K562 (cell line): ENCODE data around the gene HRH3. TPM values are rescaled to one million over a fixed set of nuclear protein-coding genes. Genes with fewer than 3 reads are reported as not detected.

ENCODE experiments used
- ATAC-seq: fragments of 200-7000 bp; cut with Tn5 transposase; 3 replicates; pipeline ENCODE4 v1.9.1; 2020; ENCODE audit warnings: moderate library complexity
- BruUV-seq: library from RNA; stranded (reverse); fragments of 400-500 nt; replicated peaks from 2 replicates; lab custom pipeline; 2021; lab: Mats Ljungman, UMichigan
- CTCF ChIA-PET: fragments of 300-600 bp; formaldehyde crosslinking; extraction: SDS; loops from one replicate; lab custom pipeline; 2021; ENCODE audit warnings: low intra/inter-chr PET ratio; lab: Yijun Ruan, JAX
- POLR2A ChIA-PET: fragments of 300-600, 350-650 bp; sonication (Branson Sonifier 250); formaldehyde crosslinking; extraction: SDS; loops from one replicate; lab custom pipeline; 2021; ENCODE audit warnings: antibody characterized with exemption, inconsistent platforms; lab: Yijun Ruan, JAX
- DNase-seq, 4 experiments: peaks; one replicate each; pipeline versions ENCODE4 v3.0.0 to v3.0.0-alpha.2; 2011 to 2018; ENCODE audit warnings: low spot score in 3 of 4, mixed read lengths in 3 of 4; ENCODE audit errors: extremely low read depth in 1 of 4
- FAIRE-seq: peaks from 2 replicates; lab custom pipeline; 2011; peaks lifted over from hg19 to GRCh38; lab: Jason Lieb, UNC
- H2AFZ ChIP-seq: 2 replicates; pipeline ENCODE4 v1.6.0; 2011; ENCODE audit warnings: low read depth, low read length, control low read depth, inconsistent platforms
- H3K27ac ChIP-seq: fragments of 200-600 bp; 3 replicates; pipeline ENCODE4 v1.8.0; 2011; ENCODE audit warnings: low read depth, mild to moderate bottlenecking, control low read depth, inconsistent platforms, low read length, moderate library complexity, mixed read lengths; ENCODE audit errors: extremely low read depth
- H3K27me3 ChIP-seq, 2 experiments: fragments of 300-600 bp in 1 of 2; 2 replicates in 1 of 2; 3 replicates in 1 of 2; pipeline versions ENCODE4 v1.6.0 to v1.8.0; 2011; ENCODE audit warnings: inconsistent platforms in 2 of 2, low read length in 2 of 2, mild to moderate bottlenecking in 1 of 2, mixed read lengths in 1 of 2, moderate library complexity in 1 of 2; ENCODE audit not compliant: control insufficient read depth in 2 of 2, insufficient read depth in 2 of 2
- H3K36me3 ChIP-seq: fragments of 300-600 bp; 3 replicates; pipeline ENCODE4 v1.8.0; 2011; ENCODE audit warnings: mild to moderate bottlenecking, low read length, inconsistent platforms; ENCODE audit not compliant: control insufficient read depth, insufficient read depth
- H3K4me1 ChIP-seq, 2 experiments: fragments of 200-600 bp in 1 of 2; replicated peaks in 1 of 2; 2 replicates in 1 of 2; 3 replicates in 1 of 2; pipeline versions ENCODE4 v1.5.1 to v1.8.0; 2011; ENCODE audit warnings: inconsistent platforms in 2 of 2, low read length in 2 of 2, mild to moderate bottlenecking in 1 of 2, mixed read lengths in 1 of 2, moderate library complexity in 1 of 2; ENCODE audit not compliant: control insufficient read depth in 2 of 2, insufficient read depth in 2 of 2
- H3K4me2 ChIP-seq: 2 replicates; pipeline ENCODE4 v1.6.1; 2011; ENCODE audit warnings: low read length, control low read depth, inconsistent platforms, mixed read lengths; ENCODE audit not compliant: insufficient read depth
- H3K4me3 ChIP-seq: fragments of 200-600 bp; sonication (generic), shearing (Covaris generic); 2 replicates; pipeline ENCODE4 v1.5.1; 2016; ENCODE audit warnings: control low read depth, inconsistent platforms
- H3K79me2 ChIP-seq: fragments of 200-600 bp; 3 replicates; pipeline ENCODE4 v1.8.0; 2011; ENCODE audit warnings: low read length, inconsistent platforms; ENCODE audit not compliant: control insufficient read depth, insufficient read depth
- H3K9ac ChIP-seq, 2 experiments: 2 replicates each; pipeline versions ENCODE4 v1.6.0 to v1.6.1; 2011; ENCODE audit warnings: low read depth in 2 of 2, low read length in 2 of 2, control low read depth in 1 of 2, inconsistent platforms in 1 of 2, mild to moderate bottlenecking in 1 of 2, mixed read lengths in 1 of 2; ENCODE audit not compliant: insufficient read depth in 1 of 2
- H3K9me1 ChIP-seq: one replicate; pipeline ENCODE4 v1.6.0; 2011; ENCODE audit warnings: inconsistent platforms, mild to moderate bottlenecking, low read length, moderate library complexity; ENCODE audit not compliant: control insufficient read depth, insufficient read depth
- H3K9me3 ChIP-seq: replicated peaks from 2 replicates; pipeline ENCODE4 v1.5.1; 2011; ENCODE audit warnings: low read depth, low read length, inconsistent platforms; ENCODE audit not compliant: control insufficient read depth, insufficient read depth
- H4K20me1 ChIP-seq: replicated peaks from 2 replicates; pipeline ENCODE4 v1.6.1; 2011; ENCODE audit warnings: low read length, inconsistent platforms, mixed read lengths; ENCODE audit not compliant: control insufficient read depth, insufficient read depth
- ARNT ChIP-seq, 2 experiments: fragments of 450-650 bp; IDR thresholded peaks; 2 replicates each; pipeline ENCODE4 v1.6.1; 2016; ENCODE audit warnings: mild to moderate bottlenecking in 1 of 2
- BHLHE40 ChIP-seq: IDR thresholded peaks from 2 replicates; pipeline ENCODE4 v1.6.1; 2011; ENCODE audit warnings: low read length, improper control_type of control experiment
- CREBBP ChIP-seq: IDR thresholded peaks from one replicate; pipeline ENCODE4 v1.6.1; 2012; ENCODE audit warnings: low read depth, mild to moderate bottlenecking, control low read depth, inconsistent platforms, low read length
- ESRRA ChIP-seq: fragments of 450-650 bp; IDR thresholded peaks from 2 replicates; pipeline ENCODE4 v1.6.1; 2014; ENCODE audit warnings: low read depth, mild to moderate bottlenecking, moderate library complexity, borderline replicate concordance
- EZH2 ChIP-seq: IDR thresholded peaks from 2 replicates; pipeline ENCODE4 v1.6.1; 2012; ENCODE audit warnings: low read depth, mild to moderate bottlenecking, inconsistent platforms, low read length, borderline replicate concordance
- FIP1L1 ChIP-seq: fragments of 200-400 bp; formaldehyde crosslinking; IDR thresholded peaks from 2 replicates; pipeline ENCODE4 v1.6.1; 2018; ENCODE audit warnings: mild to moderate bottlenecking, low read depth, low read length; ENCODE audit not compliant: poor library complexity, severe bottlenecking
- KAT2B ChIP-seq: IDR thresholded peaks from one replicate; pipeline ENCODE4 v1.6.1; 2012; ENCODE audit warnings: low read depth, mild to moderate bottlenecking, control low read depth, inconsistent platforms, low read length, moderate library complexity
- MYC ChIP-seq, 2 experiments: fragments of 250-450 bp in 1 of 2; sonication (Bioruptor Pico) in 1 of 2; IDR thresholded peaks; 2 replicates each; pipeline versions ENCODE4 v1.5.1 to v1.6.1; 2012 to 2021; ENCODE audit warnings: low read depth in 2 of 2, borderline replicate concordance in 1 of 2, improper control_type of control experiment in 1 of 2, low read length in 1 of 2, mild to moderate bottlenecking in 1 of 2, moderate library complexity in 1 of 2
- ZNF174 ChIP-seq: fragments of 250-450 bp; sonication (Bioruptor Pico); IDR thresholded peaks from 2 replicates; pipeline ENCODE4 v1.4.0; 2020; ENCODE audit warnings: mild to moderate bottlenecking
- WGBS: fragments of 100-300 bp; shearing (Covaris generic); methylation state at CpG from one replicate; pipeline ENCODE4 v1.1.6; 2016; ENCODE audit warnings: low coverage, mixed read lengths; ENCODE audit not compliant: insufficient coverage; ENCODE audit errors: missing lambda C conversion rate; 5-methylcytosine and 5-hydroxymethylcytosine counted together
- in situ Hi-C: fragments of 300-500 bp; cut with MboI; formaldehyde crosslinking; loops from 4 replicates; pipeline ENCODE4 v1.15.0; 2018; ENCODE audit warnings: inconsistent platforms, mixed read lengths
- intact Hi-C: fragments of 100-400 bp; cut with micrococcal nuclease; formaldehyde crosslinking; loops from 2 replicates; pipeline ENCODE4 v1.14.2; 2022
- polyA plus RNA-seq, 8 experiments: library from polyadenylated mRNA; depleted of rRNA in 4 of 8; stranded (reverse) in 5 of 8; unstranded in 3 of 8; fragments of >200 nt; fragmentation: Nextera tagmentation in 2 of 8; fragmentation: Illumina TruSeq in 1 of 8; extraction: Ambion mirVana in 2 of 8; extraction: Trizol in 1 of 8; gene quantifications; 2 replicates each; pipeline versions ENCODE4 v1.2.1 to v1.2.3, GENCODE V29; 2011 to 2014; ENCODE audit warnings: inconsistent platforms in 1 of 8, missing spikeins in 1 of 8
- total RNA-seq, 7 experiments: library from RNA; depleted of rRNA in 6 of 7; stranded (reverse); fragments of >200 nt in 6 of 7; fragmentation: Illumina TruSeq in 2 of 7; extraction: Trizol in 2 of 7; gene quantifications; 2 replicates each; pipeline versions ENCODE4 v1.2.1 to v1.2.3, GENCODE V29; 2011 to 2021; ENCODE audit warnings: low replicate concordance in 1 of 7

Gene HRH3
- total and polyA plus RNA-seq, 9 of the 15 experiments (the other 6 are each of a cell fraction or from before 2014, with no cell fraction given), result not detected

DNA sequence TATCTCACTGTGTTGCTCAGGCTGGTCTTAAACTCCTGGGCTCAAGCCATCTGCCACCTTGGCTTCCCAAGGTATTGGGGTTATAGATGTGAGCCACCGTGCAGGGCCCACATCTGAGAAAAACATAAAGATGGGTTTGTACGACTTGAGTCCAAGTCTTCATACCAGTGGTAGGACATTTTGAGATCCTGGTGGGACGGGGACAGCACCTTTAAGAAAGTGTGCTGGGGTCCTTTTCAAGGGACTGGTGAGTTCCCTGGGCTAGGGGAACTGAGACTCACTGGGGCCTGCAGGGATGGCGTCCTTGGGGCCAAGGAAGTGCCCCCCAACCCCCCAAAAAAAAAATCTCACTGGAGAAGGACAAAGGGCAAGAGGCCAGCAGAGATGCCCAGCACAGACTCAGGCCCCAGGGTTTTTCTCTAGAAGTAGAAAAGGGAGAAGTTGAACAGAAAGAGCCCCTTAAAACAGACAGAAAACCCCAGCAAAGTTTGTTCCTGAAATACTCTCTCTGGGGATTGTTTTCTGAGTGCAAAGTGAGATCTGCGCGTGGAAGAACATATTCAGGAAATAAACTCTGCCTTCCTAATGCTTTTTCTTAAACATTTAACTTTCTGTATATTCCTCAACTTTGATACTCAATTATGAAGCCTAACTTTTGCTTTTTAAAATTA lies 28.9 kb upstream of the HRH3 start (continued):
- TF ChIP-seq FIP1L1, result no peak
- no peak for TF ChIP-seq ARNT (IDR thresholded peaks at IDR 0.05)
- no peak for TF ChIP-seq KAT2B
- no peak for TF ChIP-seq CREBBP
- TF ChIP-seq MYC (IDR thresholded peaks at IDR 0.05; ENCODE audit: low read depth, low read length), result no peak
- TF ChIP-seq MYC (CRISPR knock-in tag; IDR thresholded peaks at IDR 0.05; ENCODE audit: borderline replicate concordance, low read depth), result no peak
- TF ChIP-seq ZNF174 (CRISPR knock-in tag), result no peak

DNA sequence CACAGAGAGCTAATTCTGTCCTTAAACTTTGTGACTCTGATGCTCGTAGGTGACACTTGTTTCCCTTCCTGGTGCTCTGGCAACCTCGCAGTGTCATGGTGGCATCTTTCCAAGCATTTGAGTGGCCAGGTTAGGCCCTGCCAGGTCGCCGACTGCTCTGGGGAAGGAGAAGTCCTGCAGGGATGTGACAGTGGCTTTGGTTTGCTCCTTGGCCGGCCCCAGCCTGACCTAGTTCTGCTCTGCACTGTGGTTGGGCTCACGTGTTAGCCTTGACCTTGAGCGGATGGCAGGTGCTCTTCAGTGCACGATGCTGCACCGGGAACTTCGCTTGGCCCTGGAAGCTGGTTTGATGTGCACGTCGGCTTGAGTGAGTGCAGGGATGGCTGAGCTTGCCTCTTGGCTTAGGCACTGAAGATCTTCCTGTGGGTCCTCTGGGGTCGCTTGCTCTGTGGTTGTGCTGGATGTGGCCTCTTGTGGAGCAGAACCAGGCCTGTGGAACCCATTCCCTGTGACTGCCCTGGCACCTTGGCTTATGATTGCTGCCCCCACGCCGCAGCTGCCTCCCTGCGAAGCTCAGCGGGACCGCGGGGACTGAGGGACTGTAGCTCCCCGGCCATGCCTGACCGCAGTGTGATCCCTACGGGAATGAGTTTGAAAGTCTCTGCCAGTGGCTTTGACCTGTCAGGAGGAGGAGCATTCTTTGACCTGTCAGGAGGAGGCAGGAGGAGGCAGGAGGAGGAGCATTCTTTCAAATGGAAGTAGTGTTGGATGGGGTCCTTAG lies 27.0 kb upstream of the HRH3 start:
- H3K4me3 ChIP-seq, result no peak overlapping the region
- TF ChIP-seq EZH2, result no peak
- TF ChIP-seq BHLHE40, result 0 out of 2 replicates have a peak, but pooled peaks have one; percentile 21
- peak; percentile 36; the same call in 1 of the 2 replicates for TF ChIP-seq ESRRA
- no peak overlapping the region for H3K27ac ChIP-seq
- H3K9ac ChIP-seq, result peak overlapping the region in 1 of 2 experiments; percentile 61; a peak in 2 of 4 replicates
- H3K9me1 ChIP-seq, result peaks cover 6% of the 10 kb centered on the region
- POLR2A ChIA-PET, result interaction anchor here (0.7 to 1.6 kb wide), 3 partner anchors 8 to 16 kb away, joined by 3 to 4 read pairs (median 4); no protein-coding TSS in a partner anchor
- H4K20me1 ChIP-seq, result peaks cover 53% of the 10 kb centered on the region
- WGBS, result 67% methylated on average over 19 of the region's 22 CpGs
- DNase-seq (no peak), ATAC-seq (0 out of 3 replicates have a peak, but pooled peaks have one; percentile 14), FAIRE-seq (no peak)
- in situ Hi-C loops (no loop called here), intact Hi-C loops (no loop called here)
- no peaks in the 10 kb centered on the region for H3K27me3 ChIP-seq
- H3K79me2 ChIP-seq, result peaks cover 28% of the 10 kb centered on the region
- peaks cover 0 to 30% of the 10 kb centered on the region in 2 experiments; a peak in 2 of 5 replicates for H3K4me1 ChIP-seq
- no peaks in the 10 kb centered on the region for H3K9me3 ChIP-seq
- no peak overlapping the region for H2AFZ ChIP-seq
- CTCF ChIA-PET, result no interaction called here
- H3K36me3 ChIP-seq, result peaks cover 8% of the 10 kb centered on the region; the same call in 2 of the 3 replicates
- H3K4me2 ChIP-seq, result no peak overlapping the region
- no TSS peak for BruUV-seq
